Activated CD4-positive, alpha-beta memory T cell treated with anti-CD3 and anti-CD28 coated beads, Interleukin-2, amount 10 ng/mL, durations not matched to agents 7 days and 5 days (primary cell): ENCODE measurements around the gene ZFPM1. TPM values are rescaled to one million over a fixed set of nuclear protein-coding genes. Genes with fewer than 3 reads are reported as not detected.

Source experiments
- CTCF ChIA-PET: fragments of 350-600 bp; sonication (Branson Sonifier 250); formaldehyde crosslinking; loops from one replicate; lab custom pipeline; 2021; ENCODE audit warnings: antibody characterized with exemption, inconsistent platforms; lab: Charles Lee
- POLR2A ChIA-PET: fragments of 350-600 bp; sonication (Branson Sonifier 250); formaldehyde crosslinking; loops from one replicate; lab custom pipeline; 2021; ENCODE audit warnings: antibody characterized with exemption; lab: Charles Lee
- DNase-seq: peaks from one replicate; pipeline ENCODE4 v3.0.0-alpha.2; 2020
- H3K27ac Mint-ChIP-seq: one replicate; pipeline ENCODE4 v1.8.0; 2021; ENCODE audit warnings: mild to moderate bottlenecking, mixed read lengths
- H3K27me3 Mint-ChIP-seq: one replicate; pipeline ENCODE4 v1.8.0; 2021; ENCODE audit warnings: mixed read lengths
- H3K36me3 Mint-ChIP-seq: one replicate; pipeline ENCODE4 v1.8.0; 2021; ENCODE audit warnings: low read depth, mixed read lengths
- H3K4me1 Mint-ChIP-seq: one replicate; pipeline ENCODE4 v1.8.0; 2021; ENCODE audit warnings: mixed read lengths
- H3K4me3 Mint-ChIP-seq: one replicate; pipeline ENCODE4 v1.8.0; 2021; ENCODE audit warnings: mild to moderate bottlenecking, mixed read lengths
- H3K9me3 Mint-ChIP-seq: one replicate; pipeline ENCODE4 v1.8.0; 2021; ENCODE audit warnings: mixed read lengths
- total RNA-seq, 2 experiments: library from RNA; stranded (reverse); gene quantifications; one replicate each; pipeline ENCODE4 v1.2.3, GENCODE V29; 2021

Gene ZFPM1
- total RNA-seq, 2 experiments from 2014 or later, result 15.4 to 15.7 TPM

DNA sequence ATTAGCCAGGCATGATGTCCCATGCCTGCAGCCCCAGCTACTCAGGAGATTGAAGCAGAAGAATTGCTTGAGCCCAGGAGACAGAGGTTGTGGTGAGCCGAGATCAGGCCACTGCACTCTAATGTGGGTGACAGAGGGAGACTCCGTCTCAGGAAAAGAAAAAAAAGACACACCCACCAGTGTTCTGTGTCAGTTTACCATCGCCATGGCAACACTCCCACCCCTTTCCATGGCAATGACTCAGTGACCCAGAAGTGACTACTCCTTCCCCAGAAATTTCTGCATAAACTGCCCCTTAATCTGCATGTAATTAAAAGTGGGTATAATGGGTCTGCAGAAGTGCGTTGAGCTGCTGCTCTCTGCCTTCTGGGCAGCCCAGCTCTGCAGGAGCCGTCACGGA is 113.1 kb downstream of the ZFPM1 start:
- DNase-seq, result no peak
- H3K36me3 Mint-ChIP-seq, result no peaks in the 10 kb centered on the region
- ChIA-PET CTCF (no interaction called here), POLR2A (no interaction called here)
- peaks cover 2% of the 10 kb centered on the region for H3K27me3 Mint-ChIP-seq
- H3K27ac Mint-ChIP-seq, result no peak overlapping the region
- H3K4me1 Mint-ChIP-seq, result peaks cover 24% of the 10 kb centered on the region
- H3K9me3 Mint-ChIP-seq, result no peaks in the 10 kb centered on the region
- H3K4me3 Mint-ChIP-seq, result no peak overlapping the region

DNA sequence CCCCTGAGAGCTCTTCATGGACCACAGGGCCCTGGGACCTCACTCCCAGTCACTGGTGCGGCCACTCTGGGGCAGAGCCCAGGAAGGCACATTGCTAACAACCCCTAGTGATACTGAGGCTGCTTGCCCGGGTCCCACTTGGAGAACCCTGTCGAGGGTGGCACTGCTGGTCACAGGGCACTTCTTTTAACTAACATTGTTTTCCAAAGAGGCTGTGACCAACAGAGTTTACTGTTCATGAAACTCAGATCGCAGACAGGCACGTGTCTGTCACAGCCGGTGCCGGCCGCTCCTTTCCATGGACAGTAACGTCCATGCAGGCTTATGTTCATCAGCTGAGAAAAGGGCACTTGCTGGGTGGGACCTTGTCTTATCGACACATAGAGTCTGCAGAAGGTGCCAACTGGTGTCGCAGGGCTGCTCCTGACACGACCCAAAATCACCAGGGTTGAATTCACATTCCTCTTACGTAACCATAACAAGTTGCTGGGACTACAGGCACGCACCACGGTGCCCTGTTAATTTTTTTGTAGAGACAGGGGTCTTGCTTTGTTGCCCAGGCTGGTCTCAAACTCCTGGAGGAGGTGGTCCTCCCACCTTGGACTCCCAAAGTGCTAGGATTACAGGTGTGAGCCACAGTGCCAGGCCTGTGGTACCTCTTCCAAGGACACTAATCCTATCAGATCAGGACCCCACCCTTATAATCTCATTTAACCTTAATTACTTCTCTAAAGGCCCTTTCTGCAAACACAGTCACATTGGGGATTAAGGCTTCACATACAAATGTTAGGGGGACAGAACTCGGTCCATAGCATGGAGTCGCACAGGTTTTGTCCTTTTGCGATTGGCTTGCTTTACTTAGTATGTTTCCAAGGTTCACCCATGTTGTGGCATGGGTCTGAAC is 115.9 kb downstream of the ZFPM1 start:
- Mint-ChIP-seq H3K27ac (peak overlapping the region; percentile 62), H3K9me3 (no peaks in the 10 kb centered on the region), H3K4me3 (peak overlapping the region; percentile 73), H3K36me3 (peaks cover 18% of the 10 kb centered on the region), H3K4me1 (peaks cover 42% of the 10 kb centered on the region), H3K27me3 (no peaks in the 10 kb centered on the region)
- ChIA-PET CTCF (no interaction called here), POLR2A (interaction anchor here (1.3 to 2.3 kb wide), 4 partner anchors 24 to 114 kb away, joined by 3 to 20 read pairs (median 8); no protein-coding TSS in a partner anchor)
- no peak for DNase-seq

DNA sequence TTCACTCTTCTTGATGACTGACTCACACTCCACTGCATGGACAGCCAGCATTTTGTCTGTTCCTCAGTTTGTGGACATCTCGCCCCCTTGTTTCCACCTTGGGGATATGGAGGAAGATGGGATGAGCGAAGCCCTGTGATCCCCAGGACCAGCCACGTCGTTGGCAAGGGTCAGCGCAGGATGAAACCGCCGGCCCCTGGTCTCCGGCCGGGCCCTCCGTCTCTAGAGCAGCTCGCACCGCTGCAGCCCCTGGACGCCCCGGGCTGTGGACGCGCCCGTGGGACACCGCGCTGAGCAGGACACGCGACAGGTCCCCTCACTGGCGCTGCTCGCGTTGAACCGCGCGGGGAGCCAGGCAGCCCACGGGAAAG is 116.5 kb downstream of the ZFPM1 start:
- peaks cover 42% of the 10 kb centered on the region for H3K4me1 Mint-ChIP-seq
- H3K9me3 Mint-ChIP-seq, result no peaks in the 10 kb centered on the region
- H3K4me3 Mint-ChIP-seq, result peak overlapping the region; percentile 73
- no peak for DNase-seq
- CTCF ChIA-PET, result interaction anchor here (0.7 to 1.9 kb wide), 10 partner anchors 8 to 671 kb away, joined by 3 to 13 read pairs (median 4); no protein-coding TSS in a partner anchor
- POLR2A ChIA-PET, result interaction anchor here (0.6 to 2.9 kb wide), 16 partner anchors 9 to 648 kb away, joined by 3 to 30 read pairs (median 5); partner anchors contain the start of genes BANP, CTU2, RNF166 and ZFPM1
- peaks cover 18% of the 10 kb centered on the region for H3K36me3 Mint-ChIP-seq
- H3K27me3 Mint-ChIP-seq, result no peaks in the 10 kb centered on the region
- peak overlapping the region; percentile 62 for H3K27ac Mint-ChIP-seq

DNA sequence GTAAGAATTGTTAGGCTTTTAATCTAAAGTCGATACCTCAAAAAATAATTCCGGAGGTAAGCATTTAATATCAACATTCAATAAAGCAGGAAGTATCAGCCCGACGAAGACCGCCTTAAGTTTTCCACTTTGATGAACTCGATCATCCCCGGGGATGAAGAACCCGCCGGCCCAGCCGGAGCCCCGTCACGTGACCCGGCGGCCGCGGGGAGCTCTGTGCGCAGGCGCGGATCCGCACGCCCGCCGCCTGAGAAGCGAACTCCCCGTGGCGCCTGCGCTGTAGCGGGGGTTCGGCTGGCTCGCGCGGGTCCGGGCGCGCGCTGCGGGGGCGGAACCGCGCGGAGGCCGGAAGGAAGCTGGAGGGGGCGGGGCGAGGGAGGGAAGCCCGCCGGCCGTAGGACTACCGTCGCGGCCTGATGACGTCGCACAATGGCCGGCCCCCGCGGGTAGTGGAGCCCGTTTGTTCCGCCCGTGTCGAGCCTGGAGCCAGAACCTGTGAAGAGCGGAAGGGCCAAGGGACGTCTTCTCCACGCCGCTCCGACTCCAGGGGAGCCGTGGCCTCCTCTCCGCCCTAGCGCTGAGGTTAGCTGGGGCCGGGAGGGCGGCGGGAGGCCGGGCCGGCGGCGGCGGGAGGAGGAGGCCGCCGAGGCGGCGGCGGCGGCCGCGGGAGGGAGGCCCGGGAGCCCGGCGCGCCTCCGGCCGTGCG is 117.1 kb downstream of the ZFPM1 start, which contains the start of gene ZC3H18:
TSS of gene ZC3H18 (plus strand) at position 419 of the 706 bp plus-strand sequence. CDS start 6,721 bp downstream, outside the sequence.
- H3K36me3 Mint-ChIP-seq, result peaks cover 18% of the 10 kb centered on the region
- CTCF ChIA-PET, result interaction anchor here (0.7 to 1.9 kb wide), 12 partner anchors 9 to 670 kb away, joined by 3 to 13 read pairs (median 4); no protein-coding TSS in a partner anchor
- POLR2A ChIA-PET, result interaction anchor here (0.6 to 2.9 kb wide), 25 partner anchors 8 to 791 kb away, joined by 3 to 30 read pairs (median 4); partner anchors contain the start of genes BANP, CTU2, GALNS and RNF166
- H3K27me3 Mint-ChIP-seq, result no peaks in the 10 kb centered on the region
- no peaks in the 10 kb centered on the region for H3K9me3 Mint-ChIP-seq
- peak within 1 kb of the TSS; percentile 64 for H3K27ac Mint-ChIP-seq
- peak within 1 kb of the TSS; percentile 76 for H3K4me3 Mint-ChIP-seq
- DNase-seq, result peak; percentile 98
- peaks cover 42% of the 10 kb centered on the region for H3K4me1 Mint-ChIP-seq

DNA sequence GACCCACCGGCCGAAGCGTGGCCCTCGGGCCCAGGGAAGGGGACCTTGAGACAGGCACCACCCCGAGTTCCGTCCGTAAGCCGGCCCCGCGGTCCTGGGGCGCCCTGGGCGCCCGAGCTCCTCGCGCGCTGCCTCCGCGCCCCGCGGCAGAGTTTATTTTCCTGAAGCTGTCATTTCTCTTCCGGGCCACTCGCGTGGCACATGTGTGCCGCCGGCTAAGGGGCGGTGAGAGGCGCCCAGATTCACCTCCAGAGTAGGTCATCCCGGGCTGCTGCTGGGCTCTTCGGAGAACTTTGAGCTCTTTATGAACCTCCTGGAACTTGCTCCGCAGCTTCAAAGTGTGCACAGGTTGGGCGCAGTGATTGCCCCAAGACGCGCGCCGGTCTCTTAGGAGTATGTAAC is 117.6 kb downstream of the ZFPM1 start:
- Mint-ChIP-seq H3K36me3 (peaks cover 21% of the 10 kb centered on the region), H3K4me1 (peaks cover 42% of the 10 kb centered on the region), H3K27ac (peak overlapping the region; percentile 37), H3K9me3 (no peaks in the 10 kb centered on the region), H3K4me3 (peak overlapping the region; percentile 76), H3K27me3 (no peaks in the 10 kb centered on the region)
- ChIA-PET CTCF (interaction anchor here (0.8 to 1.9 kb wide), 11 partner anchors 9 to 210 kb away, joined by 3 to 13 read pairs (median 4); no protein-coding TSS in a partner anchor), POLR2A (interaction anchor here (0.6 to 2.9 kb wide), 26 partner anchors 8 to 792 kb away, joined by 3 to 30 read pairs (median 4); partner anchors contain the start of genes ACSF3, BANP, CTU2 and GALNS)
- peak; percentile 56 for DNase-seq

DNA sequence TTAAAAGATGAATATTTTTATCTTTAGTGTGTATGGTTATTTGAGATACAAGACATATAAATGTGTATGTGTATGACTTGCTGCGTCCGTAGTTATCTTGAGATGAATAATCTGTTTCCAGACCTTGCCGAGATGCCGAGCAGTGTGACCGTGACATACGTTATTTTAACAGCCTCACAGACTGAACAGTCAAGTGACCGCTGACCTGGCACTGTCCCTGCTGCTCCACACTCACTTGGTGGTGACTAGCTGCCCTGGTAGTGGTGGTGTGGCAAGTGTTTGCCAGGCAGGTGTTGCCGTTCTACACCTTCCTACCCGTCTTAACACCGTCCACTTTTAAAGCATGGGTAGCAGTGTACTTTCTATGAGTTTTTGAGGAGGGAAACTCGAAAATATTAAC is 122.2 kb downstream of the ZFPM1 start:
- no peak overlapping the region for H3K27ac Mint-ChIP-seq
- H3K36me3 Mint-ChIP-seq, result peaks cover 58% of the 10 kb centered on the region
- POLR2A ChIA-PET, result no interaction called here
- no peak for DNase-seq
- CTCF ChIA-PET, result no interaction called here
- no peaks in the 10 kb centered on the region for H3K9me3 Mint-ChIP-seq
- H3K4me1 Mint-ChIP-seq, result peaks cover 35% of the 10 kb centered on the region
- no peaks in the 10 kb centered on the region for H3K27me3 Mint-ChIP-seq
- H3K4me3 Mint-ChIP-seq, result no peak overlapping the region

DNA sequence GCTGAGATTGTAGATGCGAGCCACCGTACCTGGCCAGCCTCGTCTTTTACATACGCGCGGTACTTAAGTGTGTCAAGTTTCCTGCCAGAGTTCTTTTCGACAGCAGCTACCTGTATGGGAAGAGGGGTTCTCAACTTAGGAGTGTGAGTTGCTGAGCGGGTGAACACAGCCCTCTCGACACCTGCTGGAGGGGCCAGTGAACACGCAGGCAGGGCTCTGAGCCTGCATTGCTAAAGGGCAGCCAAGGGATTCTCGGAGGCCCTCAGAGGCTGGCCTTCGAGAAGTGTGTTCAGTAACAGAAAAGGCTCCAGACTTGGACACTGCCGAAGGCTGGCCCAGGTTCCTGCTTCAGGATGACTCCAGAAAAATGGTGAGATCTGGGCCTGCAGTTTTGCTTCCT is 123.2 kb downstream of the ZFPM1 start:
- DNase-seq, result no peak
- no peak overlapping the region for H3K4me3 Mint-ChIP-seq
- no peak overlapping the region for H3K27ac Mint-ChIP-seq
- no peaks in the 10 kb centered on the region for H3K27me3 Mint-ChIP-seq
- peaks cover 29% of the 10 kb centered on the region for H3K4me1 Mint-ChIP-seq
- CTCF ChIA-PET, result no interaction called here
- H3K9me3 Mint-ChIP-seq, result no peaks in the 10 kb centered on the region
- H3K36me3 Mint-ChIP-seq, result peaks cover 68% of the 10 kb centered on the region
- POLR2A ChIA-PET, result no interaction called here

DNA sequence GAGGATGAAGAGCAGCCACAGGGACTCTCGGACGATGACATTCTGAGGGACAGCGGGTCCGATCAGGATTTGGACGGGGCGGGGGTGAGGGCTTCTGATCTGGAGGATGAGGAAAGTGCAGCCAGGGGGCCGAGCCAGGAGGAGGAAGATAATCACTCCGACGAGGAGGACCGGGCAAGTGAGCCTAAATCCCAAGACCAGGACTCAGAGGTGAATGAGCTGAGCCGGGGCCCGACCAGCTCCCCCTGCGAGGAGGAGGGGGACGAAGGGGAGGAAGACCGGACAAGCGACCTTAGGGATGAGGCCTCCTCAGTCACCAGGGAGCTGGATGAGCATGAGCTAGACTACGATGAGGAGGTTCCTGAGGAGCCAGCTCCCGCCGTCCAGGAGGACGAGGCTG is 124.1 kb downstream of the ZFPM1 start:
- Mint-ChIP-seq H3K27me3 (no peaks in the 10 kb centered on the region), H3K27ac (peak overlapping the region; percentile 36), H3K36me3 (peaks cover 66% of the 10 kb centered on the region), H3K9me3 (no peaks in the 10 kb centered on the region), H3K4me3 (no peak overlapping the region), H3K4me1 (peaks cover 24% of the 10 kb centered on the region)
- DNase-seq, result no peak
- ChIA-PET POLR2A (interaction anchor here (1.3 kb wide), 1 partner anchor 11 kb away, joined by 4 read pairs; no protein-coding TSS in a partner anchor), CTCF (no interaction called here)

DNA sequence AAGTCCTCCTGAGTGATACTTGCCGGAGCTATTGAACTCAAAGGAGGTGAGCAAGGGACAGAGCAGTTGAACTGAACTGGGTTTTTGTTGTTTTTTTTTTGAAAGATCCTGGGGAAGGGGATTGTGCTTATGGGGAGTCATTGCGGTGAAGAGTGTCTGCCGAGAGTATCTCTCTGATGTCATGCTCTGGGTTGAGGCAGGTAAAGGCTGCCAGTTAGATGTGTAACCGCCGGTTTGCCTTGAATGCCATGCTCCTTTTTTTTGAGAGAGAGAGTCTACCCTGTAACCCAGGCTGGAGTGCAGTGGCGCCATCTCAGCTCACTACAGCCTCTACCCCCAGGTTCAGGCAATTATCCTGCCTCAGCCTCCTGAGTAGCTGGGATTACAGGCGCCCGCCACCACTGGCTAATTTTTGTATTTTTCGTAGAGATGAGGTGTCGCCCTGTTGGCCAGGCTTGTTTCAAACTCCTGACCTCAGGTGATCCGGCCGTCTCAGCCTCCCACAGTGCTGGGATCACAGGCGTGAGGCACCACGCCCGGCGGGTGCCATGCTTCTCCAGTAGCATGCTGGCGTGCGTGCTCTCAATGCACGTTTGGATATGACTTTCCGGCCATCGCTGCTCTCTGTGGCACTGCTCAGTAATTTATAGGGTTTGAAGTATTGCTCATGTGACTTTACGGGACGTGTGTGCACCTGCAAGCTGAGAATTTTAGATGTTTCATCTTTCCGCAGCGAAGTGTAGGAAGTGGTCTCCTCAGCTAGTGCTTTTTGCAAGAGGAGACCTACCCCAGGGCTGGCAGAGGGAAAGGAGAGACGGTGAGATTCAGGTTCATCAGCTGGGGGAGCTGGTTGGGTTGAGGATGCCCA is 125.6 kb downstream of the ZFPM1 start:
- ChIA-PET CTCF (no interaction called here), POLR2A (interaction anchor here (1.7 kb wide), 1 partner anchor 8 kb away, joined by 4 read pairs; the partner anchor contains the start of gene ZC3H18)
- H3K9me3 Mint-ChIP-seq, result no peaks in the 10 kb centered on the region
- H3K36me3 Mint-ChIP-seq, result peaks cover 63% of the 10 kb centered on the region
- peaks cover 27% of the 10 kb centered on the region for H3K4me1 Mint-ChIP-seq
- no peak for DNase-seq
- H3K27ac Mint-ChIP-seq, result no peak overlapping the region
- no peaks in the 10 kb centered on the region for H3K27me3 Mint-ChIP-seq
- no peak overlapping the region for H3K4me3 Mint-ChIP-seq

DNA sequence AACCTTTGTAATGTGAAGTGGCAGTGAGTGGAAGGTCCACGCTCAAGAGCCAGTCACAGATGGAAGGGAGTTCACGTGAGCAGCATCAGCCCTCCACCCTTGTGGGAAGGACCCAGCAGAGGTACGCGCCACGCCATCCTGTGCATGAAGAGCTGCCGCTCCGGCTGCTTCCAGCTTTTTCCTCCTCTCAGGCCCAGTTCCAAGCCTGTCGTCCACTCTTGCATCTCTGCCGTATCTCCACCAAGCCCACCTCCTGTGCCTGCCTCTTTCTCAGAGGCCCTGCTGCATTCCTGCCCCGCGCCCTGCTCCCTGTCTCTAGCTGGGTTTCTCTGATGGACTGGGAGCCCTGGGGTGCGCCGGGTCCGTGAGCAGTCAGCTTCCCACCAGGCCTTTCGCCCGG is 127.3 kb downstream of the ZFPM1 start:
- Mint-ChIP-seq H3K4me3 (no peak overlapping the region), H3K36me3 (peaks cover 66% of the 10 kb centered on the region), H3K27me3 (no peaks in the 10 kb centered on the region), H3K27ac (no peak overlapping the region), H3K9me3 (no peaks in the 10 kb centered on the region), H3K4me1 (peaks cover 34% of the 10 kb centered on the region)
- ChIA-PET POLR2A (no interaction called here), CTCF (no interaction called here)
- DNase-seq, result no peak

DNA sequence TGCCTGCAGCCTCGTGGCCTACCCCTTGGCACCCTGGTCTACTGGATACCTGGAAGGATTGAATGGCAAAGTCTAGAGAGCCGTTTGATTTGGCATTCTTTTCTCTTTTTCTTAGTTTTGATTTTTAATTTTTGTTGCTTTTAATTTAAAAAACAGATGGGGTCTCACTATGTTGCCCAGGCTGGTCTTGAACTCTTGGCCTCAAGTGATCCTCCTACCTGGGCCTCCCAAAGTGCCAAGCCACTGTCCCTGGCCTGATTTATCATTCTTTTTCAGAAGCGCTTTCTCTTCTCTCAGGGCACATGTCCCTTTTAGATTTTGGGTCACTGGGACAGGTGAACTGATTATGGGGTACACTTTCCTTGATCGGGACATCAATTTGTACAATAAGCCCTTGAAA is 128.0 kb downstream of the ZFPM1 start:
- Mint-ChIP-seq H3K27me3 (no peaks in the 10 kb centered on the region), H3K27ac (no peak overlapping the region), H3K36me3 (peaks cover 69% of the 10 kb centered on the region), H3K9me3 (no peaks in the 10 kb centered on the region), H3K4me1 (peaks cover 40% of the 10 kb centered on the region), H3K4me3 (no peak overlapping the region)
- ChIA-PET CTCF (no interaction called here), POLR2A (no interaction called here)
- DNase-seq, result no peak
